NOMO-1 treated with dmso at 0.1 percent for 144 hours (cell line): Measurements from ENCODE around the gene RHBDL1.
A peak's percentile ranks its signal among the peaks of the same experiment; 100 is the strongest.

Experiments used
- DNase-seq: peaks from one replicate; lab custom pipeline; 2025; ENCODE audit not compliant: unreplicated experiment; lab: John Stamatoyannopoulos, UW

The RHBDL1 gene

DNA sequence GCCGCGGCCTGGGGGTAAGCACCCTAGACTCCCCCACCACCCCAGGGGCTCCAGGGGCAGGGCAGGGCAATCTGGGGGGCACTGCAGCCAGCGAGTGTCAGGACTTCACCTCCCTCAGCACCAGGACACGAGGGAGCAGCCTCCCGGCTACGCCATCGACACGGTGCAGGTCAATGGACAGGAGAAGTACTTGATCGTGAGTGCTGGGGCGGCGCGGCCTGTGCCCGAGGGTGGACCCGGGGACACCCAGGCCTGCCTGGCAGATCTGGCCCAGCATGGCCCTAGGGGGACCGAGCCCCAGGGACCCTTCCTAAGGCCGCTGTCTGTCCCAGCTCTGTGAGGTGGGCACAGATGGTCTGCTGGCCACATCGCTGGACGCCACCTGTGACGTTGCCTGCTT is 3.1 kb upstream of the RHBDL1 start:
- DNase-seq, result no peak

DNA sequence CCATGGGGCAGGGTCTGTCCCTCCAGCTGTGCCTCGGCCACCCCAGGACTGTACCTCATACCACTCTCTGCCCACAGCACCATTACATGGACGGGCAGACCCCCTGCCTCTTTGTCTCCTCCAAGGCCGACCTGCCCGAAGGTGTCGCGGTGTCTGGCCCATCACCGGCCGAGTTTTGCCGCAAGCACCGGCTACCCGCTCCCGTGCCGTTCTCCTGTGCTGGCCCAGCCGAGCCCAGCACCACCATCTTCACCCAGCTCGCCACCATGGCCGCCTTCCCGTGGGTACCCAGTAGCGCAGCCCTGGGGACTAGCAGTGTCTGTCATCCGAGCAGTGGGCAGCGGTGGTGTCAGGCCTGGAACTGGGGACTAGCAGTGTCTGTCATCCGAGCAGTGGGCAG is 2.6 kb upstream of the RHBDL1 start:
- no peak for DNase-seq

DNA sequence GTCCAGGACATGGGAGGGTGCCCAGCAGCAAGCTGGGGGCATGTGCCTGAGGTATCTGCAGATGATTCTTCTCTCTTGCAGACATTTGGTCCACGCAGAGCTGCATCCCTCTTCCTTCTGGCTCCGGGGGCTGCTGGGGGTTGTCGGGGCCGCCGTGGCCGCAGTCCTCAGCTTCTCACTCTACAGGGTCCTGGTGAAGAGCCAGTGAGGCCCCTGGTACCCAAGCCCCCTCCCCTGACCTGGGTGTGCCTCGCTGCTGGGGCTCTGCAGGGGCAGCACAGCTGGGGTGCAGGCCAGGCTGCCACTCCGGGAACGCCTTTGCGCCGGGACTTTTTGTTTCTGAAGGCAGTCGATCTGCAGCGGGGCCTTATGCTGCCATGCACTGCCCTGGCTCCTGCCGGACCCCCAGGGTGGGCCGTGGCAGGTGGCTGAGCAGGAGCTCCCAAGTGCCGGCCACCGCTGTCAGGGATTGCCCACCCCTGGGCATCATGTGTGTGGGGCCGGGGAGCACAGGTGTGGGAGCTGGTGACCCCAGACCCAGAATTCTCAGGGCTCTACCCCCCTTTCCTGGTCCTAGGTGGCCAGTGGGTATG is 2.0 kb upstream of the RHBDL1 start:
- no peak for DNase-seq

DNA sequence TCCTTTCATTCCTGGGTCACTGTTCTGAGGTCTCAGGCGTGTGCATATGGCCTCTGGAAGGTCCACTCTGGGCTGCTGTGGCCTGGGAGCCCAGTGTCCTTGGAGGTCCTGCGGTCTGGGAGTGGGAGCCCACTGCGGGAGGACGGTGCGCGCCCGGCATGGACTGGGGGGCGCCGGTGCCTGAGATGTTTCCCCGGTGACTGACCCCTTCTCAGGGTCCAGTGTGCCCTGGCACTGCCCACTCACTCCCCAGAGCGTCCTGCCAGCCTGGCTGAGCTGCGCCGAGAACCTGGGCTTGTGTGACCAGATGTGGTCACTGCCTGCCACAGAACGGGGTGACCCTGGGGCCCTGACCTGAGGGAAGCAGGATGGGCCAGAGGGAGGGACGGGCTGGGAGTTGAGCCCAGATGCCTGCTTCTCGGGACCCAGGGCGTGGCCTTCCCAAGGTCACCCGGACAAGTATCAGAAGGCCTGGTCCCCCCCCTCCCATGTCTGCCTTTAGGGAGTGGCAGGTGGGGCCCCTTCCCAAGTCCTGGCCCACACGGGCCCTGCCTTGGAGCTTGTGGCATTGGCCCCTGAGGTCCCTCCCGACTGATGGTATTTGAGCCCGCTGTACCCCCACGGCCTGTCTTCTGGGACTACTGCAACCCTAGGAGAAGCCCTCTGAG is 1.1 kb upstream of the RHBDL1 start:
- no peak for DNase-seq

DNA sequence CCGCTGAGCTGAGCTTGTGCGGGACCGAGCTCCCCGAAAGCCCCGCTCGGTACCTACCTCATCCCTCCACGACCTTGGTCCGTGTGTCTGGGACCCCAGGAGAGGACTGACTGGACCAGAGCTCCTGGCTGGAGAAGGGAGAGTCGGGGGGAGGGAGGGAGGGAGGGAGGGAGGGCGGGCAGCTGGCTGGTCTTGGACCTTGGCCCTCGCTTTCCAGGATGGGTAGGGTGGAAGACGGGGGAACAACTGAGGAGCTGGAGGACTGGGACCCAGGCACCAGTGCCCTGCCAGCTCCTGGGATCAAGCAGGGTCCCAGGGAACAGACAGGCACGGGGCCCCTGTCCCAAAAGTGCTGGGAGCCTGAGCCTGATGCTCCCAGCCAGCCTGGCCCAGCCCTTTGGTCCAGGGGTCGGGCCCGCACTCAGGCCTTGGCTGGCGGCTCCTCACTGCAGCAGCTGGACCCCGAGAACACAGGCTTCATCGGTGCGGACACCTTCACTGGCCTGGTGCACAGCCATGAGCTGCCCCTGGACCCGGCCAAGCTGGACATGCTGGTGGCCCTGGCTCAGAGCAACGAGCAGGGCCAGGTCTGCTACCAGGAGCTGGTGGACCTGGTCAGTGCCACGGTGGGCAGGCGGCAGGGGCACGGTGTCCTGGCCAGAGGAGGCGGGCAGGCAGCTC is 553 bp downstream of the RHBDL1 start:
- no peak for DNase-seq

DNA sequence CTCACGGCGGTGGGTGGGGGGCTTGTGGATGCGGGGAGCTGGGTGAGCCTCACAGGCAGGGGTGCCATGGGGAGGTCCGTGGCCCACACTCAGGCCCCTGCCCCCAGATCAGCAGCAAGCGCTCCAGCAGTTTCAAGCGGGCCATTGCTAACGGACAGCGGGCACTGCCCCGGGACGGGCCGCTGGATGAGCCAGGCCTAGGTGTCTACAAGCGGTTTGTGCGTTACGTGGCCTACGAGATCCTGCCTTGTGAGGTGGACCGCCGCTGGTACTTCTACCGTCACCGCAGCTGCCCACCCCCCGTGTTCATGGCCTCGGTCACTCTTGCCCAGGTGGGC is 1.1 kb downstream of the RHBDL1 start:
- DNase-seq, result no peak

DNA sequence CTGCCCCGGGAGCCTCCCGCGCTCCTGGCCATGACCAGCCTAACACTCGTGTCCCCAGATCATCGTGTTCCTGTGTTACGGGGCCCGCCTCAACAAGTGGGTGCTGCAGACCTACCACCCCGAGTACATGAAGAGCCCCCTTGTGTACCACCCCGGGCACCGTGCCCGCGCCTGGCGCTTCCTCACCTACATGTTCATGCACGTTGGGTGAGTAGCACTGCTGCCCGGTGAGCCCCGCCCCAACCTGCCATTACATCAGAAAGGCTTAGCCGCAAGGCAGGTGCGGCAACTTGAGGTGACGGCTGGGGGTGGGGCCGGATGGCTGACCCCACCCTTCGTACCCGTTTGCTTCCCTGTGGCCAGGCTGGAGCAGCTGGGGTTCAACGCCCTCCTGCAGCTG is 1.4 kb downstream of the RHBDL1 start:
- DNase-seq, result no peak

DNA sequence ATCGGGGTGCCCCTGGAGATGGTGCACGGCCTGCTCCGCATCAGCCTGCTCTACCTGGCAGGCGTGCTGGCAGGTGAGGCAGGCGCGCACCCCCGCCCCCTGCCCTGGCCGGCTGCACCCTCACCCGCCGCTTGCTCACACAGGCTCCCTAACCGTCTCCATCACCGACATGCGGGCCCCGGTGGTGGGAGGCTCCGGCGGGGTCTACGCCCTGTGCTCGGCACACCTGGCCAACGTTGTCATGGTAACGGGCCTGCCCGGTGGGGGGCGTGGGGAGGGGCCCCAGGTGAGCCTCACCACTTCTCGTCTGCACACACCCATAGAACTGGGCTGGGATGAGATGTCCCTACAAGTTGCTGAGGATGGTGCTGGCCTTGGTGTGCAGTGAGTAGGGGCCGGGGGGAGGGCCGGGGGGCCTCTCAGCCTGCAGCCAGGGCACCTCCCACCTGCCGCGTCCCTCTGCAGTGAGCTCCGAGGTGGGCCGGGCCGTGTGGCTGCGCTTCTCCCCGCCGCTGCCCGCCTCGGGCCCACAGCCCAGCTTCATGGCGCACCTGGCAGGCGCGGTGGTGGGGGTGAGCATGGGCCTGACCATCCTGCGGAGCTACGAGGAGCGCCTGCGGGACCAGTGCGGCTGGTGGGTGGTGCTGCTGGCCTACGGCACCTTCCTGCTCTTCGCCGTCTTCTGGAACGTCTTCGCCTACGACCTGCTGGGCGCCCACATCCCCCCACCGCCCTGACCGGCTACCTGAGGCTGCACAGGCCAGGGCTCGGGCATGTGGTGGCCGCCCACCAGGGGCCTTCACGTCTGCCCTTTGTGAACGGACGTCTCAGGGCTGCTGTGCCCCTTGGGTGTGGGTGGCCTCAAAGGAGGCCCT is 2.1 kb downstream of the RHBDL1 start:
- no peak for DNase-seq

DNA sequence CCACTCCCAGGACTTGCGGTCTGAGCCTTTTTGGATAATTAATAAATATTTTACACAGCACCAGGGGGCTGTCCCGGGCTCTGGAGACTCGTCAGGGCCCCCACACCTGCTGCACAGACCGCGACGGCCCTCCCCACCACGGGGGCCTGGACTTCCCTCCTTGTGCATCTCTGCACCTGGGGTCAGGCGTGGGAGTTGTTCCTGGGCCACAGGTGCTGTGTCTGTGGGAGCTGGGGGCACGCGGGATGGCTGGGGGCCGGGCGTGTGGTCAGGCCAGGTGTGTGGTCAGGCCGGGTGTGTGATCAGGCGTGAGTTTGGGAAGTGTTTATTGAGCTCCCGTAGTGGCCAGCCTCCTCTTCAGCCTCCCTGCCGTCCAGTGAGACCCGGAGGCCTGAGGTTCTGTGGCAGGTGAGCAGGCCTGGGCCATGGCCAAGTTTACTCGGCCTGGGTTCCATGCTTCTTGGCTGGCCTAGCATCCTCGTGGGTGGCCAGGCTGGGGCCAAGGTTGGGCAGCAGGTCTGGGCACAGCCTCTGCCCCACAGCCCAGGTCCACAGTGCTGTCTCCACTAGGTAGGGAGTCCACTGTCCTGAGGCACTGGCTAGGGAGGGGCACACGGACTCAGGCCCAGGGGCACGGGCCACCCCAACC is 2.9 kb downstream of the RHBDL1 start:
- DNase-seq, result no peak

DNA sequence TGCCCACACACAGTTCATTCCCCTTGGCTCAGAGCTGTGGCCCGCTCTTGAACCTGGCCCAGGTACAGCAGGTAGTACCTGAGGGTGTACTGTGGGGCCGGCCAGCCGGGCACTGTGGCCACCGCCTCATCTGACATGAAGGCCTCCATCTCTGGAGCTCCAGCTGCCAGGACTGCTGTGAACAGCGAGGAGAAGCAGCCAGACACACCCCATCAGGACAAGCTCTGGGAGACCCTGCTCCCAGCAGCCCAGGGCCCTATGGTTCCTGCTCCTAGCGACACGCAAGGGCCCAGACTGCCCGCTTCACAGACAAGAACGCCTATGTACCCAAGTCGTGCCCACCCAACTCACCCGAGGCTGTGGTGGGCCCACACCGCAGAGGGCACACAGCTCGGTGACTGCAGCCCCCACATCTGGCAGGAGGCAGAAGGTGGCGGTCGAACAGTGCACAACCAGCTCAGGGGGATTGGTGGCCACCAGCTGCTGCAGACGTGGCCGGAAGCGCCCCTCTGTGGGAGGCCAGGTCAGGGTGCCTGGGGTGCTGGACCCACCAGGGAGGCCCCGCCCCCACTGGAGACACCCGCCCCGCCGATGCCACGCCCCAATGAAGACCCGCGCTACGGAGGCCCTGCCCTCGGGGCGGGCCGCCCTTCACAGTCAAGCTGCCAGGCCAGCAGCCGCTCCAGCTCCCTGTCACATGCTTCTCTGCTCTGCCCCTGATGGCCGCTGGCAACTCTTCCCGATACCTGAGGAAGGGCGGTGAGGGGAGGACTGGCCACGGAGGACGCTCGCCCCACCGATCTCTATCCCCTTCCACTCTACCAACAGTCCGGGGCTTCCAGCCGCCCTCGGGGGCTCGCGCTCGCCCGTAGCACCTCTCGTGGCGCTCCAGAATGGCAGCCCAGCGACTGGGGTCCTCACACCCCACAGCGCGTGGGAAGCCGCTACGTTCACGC is 3.7 kb downstream of the RHBDL1 start:
- DNase-seq, result no peak

DNA sequence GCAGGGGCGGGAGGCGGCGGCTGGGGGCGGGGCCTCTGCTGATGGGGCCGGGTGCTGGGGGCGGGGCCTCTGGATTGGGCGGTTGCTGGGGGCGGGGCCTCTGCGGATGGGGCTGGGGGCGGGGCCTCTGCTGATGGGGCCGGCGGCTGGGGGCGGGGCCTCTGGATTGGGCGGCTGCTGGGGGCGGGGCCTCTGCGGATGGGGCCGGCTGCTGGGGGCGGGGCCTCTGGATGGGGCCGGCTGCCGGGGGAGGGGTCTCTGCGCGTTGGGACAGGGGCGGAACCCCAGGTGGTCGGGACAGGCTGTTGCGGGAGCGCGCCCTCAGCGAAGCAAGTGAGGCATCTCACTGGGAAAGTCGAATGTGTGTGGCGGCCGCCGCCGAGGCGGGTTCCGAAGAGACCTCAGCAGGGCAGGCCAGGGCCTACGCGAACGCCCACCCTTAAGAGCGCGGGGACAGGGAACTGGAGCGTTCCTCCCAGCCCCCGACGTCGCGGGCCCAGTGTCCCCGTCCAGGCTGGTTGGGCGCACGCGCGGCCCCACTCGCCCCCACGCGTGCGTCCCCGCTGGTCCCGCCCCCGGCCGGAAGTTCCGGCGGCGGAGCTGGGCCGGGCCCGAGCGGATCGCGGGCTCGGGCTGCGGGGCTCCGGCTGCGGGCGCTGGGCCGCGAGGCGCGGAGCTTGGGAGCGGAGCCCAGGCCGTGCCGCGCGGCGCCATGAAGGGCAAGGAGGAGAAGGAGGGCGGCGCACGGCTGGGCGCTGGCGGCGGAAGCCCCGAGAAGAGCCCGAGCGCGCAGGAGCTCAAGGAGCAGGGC is 4.5 kb downstream of the RHBDL1 start, which contains the start of gene STUB1:
Gene STUB1 (plus strand): TSS at position 597 of the 811 bp plus-strand sequence. CDS start 116 bp downstream, at position 713.
- DNase-seq, result peak; percentile 76

DNA sequence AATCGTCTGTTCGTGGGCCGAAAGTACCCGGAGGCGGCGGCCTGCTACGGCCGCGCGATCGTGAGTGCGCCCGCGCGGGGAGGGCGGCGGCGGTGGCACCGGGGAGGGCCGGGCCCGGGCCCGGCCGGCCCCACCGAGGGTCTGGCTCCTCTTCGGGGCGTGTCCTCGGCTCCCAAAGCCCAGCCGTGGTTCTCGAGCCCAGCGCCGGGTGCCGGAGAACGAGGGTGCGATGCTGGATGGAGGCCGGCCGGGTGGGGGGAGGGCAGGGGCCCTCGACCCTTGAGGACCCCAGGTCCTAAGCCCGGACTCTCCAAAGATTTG is 5.1 kb downstream of the RHBDL1 start:
- DNase-seq, result no peak

DNA sequence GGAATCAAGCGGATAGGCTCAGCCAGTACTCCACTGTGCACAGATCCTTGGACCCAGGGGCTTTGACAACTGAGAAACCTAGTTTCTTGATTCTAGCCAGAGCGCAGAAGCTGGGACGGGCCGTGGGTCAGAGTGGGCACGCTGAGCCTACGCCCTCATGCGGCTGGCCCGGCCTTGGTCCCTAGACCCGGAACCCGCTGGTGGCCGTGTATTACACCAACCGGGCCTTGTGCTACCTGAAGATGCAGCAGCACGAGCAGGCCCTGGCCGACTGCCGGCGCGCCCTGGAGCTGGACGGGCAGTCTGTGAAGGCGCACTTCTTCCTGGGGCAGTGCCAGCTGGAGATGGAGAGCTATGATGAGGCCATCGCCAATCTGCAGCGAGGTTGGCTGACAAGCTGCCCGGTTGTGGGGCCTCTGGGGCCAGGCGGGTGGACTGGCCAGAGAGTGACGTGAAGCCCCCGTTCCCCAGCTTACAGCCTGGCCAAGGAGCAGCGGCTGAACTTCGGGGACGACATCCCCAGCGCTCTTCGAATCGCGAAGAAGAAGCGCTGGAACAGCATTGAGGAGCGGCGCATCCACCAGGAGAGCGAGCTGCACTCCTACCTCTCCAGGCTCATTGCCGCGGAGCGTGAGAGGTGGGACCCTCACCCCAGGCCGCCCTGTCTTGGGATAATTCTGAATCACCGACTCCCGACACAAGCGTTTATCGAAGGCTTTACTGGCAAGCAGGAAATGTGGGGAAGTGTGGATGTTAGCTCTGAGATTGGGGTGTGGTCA is 5.7 kb downstream of the RHBDL1 start:
- DNase-seq, result no peak

DNA sequence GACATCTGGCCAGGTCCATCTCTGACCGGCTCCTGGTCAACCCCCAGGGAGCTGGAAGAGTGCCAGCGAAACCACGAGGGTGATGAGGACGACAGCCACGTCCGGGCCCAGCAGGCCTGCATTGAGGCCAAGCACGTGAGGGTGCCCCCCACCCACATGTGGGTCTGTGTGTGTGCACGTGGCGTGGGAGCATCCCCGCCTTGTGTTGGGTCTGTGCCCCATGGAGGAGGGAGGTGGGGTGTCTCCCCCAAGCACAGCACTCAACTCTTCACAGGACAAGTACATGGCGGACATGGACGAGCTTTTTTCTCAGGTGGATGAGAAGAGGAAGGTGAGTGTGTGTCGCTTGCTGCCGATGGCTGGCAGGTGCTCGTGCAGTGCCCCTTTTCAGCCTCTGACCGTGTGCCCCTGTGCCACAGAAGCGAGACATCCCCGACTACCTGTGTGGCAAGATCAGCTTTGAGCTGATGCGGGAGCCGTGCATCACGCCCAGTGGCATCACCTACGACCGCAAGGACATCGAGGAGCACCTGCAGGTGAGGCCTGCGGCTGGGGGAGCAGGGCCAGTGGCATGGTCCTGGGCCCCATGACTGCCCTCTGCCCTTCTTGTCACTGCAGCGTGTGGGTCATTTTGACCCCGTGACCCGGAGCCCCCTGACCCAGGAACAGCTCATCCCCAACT is 6.4 kb downstream of the RHBDL1 start:
- no peak for DNase-seq

DNA sequence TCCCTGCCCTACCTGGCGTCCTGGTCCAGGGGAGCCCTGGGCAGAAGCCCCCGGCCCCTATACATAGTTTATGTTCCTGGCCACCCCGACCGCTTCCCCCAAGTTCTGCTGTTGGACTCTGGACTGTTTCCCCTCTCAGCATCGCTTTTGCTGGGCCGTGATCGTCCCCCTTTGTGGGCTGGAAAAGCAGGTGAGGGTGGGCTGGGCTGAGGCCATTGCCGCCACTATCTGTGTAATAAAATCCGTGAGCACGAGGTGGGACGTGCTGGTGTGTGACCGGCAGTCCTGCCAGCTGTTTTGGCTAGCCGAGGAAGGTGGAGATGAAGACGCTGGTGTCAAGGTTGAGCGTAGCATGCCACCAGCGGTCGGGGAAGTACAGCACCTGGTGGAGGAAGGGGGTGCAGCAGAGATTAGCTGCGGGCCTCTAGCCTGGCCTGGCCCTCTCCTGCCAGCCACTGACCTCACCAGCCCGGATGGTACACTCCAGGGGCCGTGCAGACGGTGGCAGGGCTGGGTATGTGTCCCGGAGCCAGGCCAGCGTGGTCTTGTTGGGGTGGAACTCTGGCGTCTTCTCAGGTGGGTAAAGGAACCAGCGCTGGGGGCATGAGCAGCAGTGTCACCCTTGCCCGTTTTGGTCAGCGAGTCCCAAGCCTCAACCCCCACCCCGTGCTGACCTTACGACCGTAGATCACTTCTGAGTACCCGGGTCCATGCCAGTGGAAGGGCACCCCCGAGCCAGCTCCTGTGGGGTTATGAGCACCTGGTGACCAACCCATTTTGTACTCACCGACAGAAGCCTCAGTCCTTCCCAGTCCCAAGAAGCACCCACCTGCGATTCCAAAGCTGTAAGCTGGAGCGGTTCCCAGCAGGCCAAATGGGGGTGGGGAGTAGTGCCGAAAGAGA is 7.3 kb downstream of the RHBDL1 start:
- no peak for DNase-seq

DNA sequence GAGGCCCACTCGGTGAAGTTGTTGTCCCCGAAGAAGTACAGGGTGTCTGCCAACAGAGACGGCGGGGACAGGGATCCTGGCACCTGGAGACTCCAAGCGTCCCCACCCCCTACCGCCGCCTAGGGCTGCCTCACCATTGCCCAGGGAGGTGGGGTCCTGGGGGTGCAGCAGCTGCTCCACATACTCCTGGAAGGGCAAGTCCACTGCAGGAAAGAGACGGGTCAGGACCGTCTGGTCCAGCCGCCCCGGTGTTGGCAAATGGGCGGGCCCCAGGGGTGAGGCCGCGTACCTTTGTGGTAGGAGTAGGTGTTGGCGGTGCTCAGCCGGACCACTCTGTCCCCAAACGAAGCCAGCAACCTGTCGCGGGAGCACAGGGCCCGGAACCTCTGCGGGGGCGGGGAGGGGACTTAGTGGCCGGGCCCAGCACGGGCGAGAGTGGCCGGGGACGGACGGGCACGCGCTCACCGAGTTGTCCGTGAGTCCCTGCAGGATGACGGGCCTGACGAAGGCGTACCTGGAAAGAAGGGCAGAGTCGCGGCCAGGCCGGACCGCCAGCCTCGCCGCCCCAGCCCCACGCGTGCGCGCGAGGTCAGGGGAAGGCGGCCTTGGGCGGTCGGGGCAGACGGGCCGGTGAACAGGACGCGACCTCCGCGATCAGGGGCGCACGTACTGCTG is 8.1 kb downstream of the RHBDL1 start:
- DNase-seq, result no peak
